ENCODE measurements around the gene GINS2.

DNA sequence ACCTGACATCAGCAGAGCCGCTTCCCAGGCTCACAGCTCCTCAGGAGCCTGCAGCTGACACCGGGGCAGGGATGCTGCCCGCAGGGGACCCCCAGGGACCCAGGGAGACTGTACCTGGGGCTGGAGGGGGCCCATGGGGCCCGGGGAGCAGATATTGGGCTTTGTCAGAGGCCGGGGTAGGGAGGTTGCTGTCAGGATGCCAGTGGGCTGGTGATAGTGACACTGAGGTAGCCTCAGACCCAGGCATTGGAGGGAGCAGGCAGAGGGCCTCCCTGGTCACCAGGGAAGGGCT is 60.5 kb downstream of the GINS2 start:
- TF ChIP-seq EZH2 (IDR thresholded peaks at IDR 0.05; ENCODE audit: borderline replicate concordance, low read length) = no peak
- TF ChIP-seq, protein P1, sequence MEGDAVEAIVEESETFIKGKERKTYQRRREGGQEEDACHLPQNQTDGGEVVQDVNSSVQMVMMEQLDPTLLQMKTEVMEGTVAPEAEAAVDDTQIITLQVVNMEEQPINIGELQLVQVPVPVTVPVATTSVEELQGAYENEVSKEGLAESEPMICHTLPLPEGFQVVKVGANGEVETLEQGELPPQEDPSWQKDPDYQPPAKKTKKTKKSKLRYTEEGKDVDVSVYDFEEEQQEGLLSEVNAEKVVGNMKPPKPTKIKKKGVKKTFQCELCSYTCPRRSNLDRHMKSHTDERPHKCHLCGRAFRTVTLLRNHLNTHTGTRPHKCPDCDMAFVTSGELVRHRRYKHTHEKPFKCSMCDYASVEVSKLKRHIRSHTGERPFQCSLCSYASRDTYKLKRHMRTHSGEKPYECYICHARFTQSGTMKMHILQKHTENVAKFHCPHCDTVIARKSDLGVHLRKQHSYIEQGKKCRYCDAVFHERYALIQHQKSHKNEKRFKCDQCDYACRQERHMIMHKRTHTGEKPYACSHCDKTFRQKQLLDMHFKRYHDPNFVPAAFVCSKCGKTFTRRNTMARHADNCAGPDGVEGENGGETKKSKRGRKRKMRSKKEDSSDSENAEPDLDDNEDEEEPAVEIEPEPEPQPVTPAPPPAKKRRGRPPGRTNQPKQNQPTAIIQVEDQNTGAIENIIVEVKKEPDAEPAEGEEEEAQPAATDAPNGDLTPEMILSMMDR (conservative IDR thresholded peaks at IDR 0.05 in 1 of 2, IDR thresholded peaks at IDR 0.05 in 1 of 2; ENCODE audit: extremely low read depth in 1 of 2, insufficient read depth in 1 of 2, low read depth in 1 of 2, low read length in 2 of 2) = no peak
